OCI-LY1 (cell line): ENCODE data around the gene SUFU.

Experiments used
- H2AFZ ChIP-seq: fragments of 200-600 bp; sonication (generic), shearing (Covaris generic); 2 replicates; pipeline ENCODE4 v1.6.0; 2014; ENCODE audit warnings: antibody characterized with exemption, mild to moderate bottlenecking, low read length
- H3F3A ChIP-seq: fragments of 200-600 bp; sonication (generic), shearing (Covaris generic); 2 replicates; pipeline ENCODE4 v1.6.0; 2014; ENCODE audit warnings: mild to moderate bottlenecking, antibody characterized with exemption, low read length, moderate library complexity; ENCODE audit not compliant: insufficient read depth
- H3K27ac ChIP-seq: fragments of 200-600 bp; sonication (generic); 2 replicates; pipeline ENCODE4 v1.5.1; 2014; ENCODE audit warnings: low read length, mixed run types, mild to moderate bottlenecking, low read depth; ENCODE audit not compliant: poor library complexity, severe bottlenecking
- H3K27me3 ChIP-seq: fragments of 200-600 bp; sonication (generic); 2 replicates; pipeline ENCODE4 v1.6.0; 2014; ENCODE audit warnings: antibody characterized with exemption, mild to moderate bottlenecking, low read length, moderate library complexity; ENCODE audit not compliant: insufficient read depth
- H3K36me3 ChIP-seq: fragments of 200-600 bp; sonication (generic); 2 replicates; pipeline ENCODE4 v1.6.1; 2014; ENCODE audit warnings: mild to moderate bottlenecking, antibody characterized with exemption, low read length, moderate library complexity, mixed read lengths; ENCODE audit not compliant: insufficient read depth
- H3K4me1 ChIP-seq: fragments of 200-600 bp; sonication (generic); 2 replicates; pipeline ENCODE4 v1.5.1; 2014; ENCODE audit warnings: mild to moderate bottlenecking, low read length, moderate library complexity; ENCODE audit not compliant: insufficient read depth, severe bottlenecking
- H3K4me2 ChIP-seq: fragments of 200-600 bp; sonication (generic), shearing (Covaris generic); 2 replicates; pipeline ENCODE4 v1.6.1; 2014; ENCODE audit warnings: low read length
- H3K4me3 ChIP-seq: fragments of 200-600 bp; sonication (generic); 2 replicates; pipeline ENCODE4 v1.5.1; 2014; ENCODE audit warnings: low read length, low read depth, mild to moderate bottlenecking, mixed read lengths; ENCODE audit not compliant: poor library complexity, severe bottlenecking
- H3K79me2 ChIP-seq: fragments of 200-600 bp; shearing (Covaris generic); 2 replicates; pipeline ENCODE4 v1.6.1; 2016; ENCODE audit warnings: mixed run types, low read length, mixed read lengths; ENCODE audit not compliant: insufficient read depth
- H3K9ac ChIP-seq: fragments of 200-600 bp; sonication (generic), shearing (Covaris generic); 2 replicates; pipeline ENCODE4 v1.6.1; 2014; ENCODE audit warnings: mild to moderate bottlenecking, low read length, mixed read lengths
- H3K9me2 ChIP-seq: fragments of 200-600 bp; sonication (generic), shearing (Covaris generic); 2 replicates; pipeline ENCODE4 v1.6.1; 2014; ENCODE audit warnings: low read depth, mild to moderate bottlenecking, low read length, mixed read lengths
- H3K9me3 ChIP-seq: fragments of 200-600 bp; shearing (Covaris generic); 2 replicates; pipeline ENCODE4 v1.6.1; 2014; ENCODE audit warnings: low read length, mixed read lengths
- H4K20me1 ChIP-seq: fragments of 200-600 bp; sonication (generic), shearing (Covaris generic); 2 replicates; pipeline ENCODE4 v1.6.0; 2016; ENCODE audit warnings: mild to moderate bottlenecking, low read length; ENCODE audit not compliant: insufficient read depth
- CTCF ChIP-seq: fragments of 200-600 bp; sonication (generic), shearing (Covaris generic); IDR thresholded peaks from 2 replicates; pipeline ENCODE4 v1.5.1; 2017; ENCODE audit warnings: mild to moderate bottlenecking, antibody characterized with exemption, low read length, moderate library complexity, mixed read lengths
- EZH2 ChIP-seq: fragments of 200-600 bp; sonication (generic), shearing (Covaris generic); IDR thresholded peaks from 2 replicates; pipeline ENCODE4 v1.8.0; 2017; ENCODE audit warnings: borderline replicate concordance, mixed run types, mild to moderate bottlenecking, antibody characterized with exemption, low read length, moderate library complexity, mixed read lengths

Gene SUFU

GRCh38 chr10:102517553-102517952 is 13.8 kb downstream of the SUFU start:
- no peaks in the 10 kb centered on the region for H3K9me3 ChIP-seq
- no peaks in the 10 kb centered on the region for H3K27me3 ChIP-seq
- peaks cover 7% of the 10 kb centered on the region; the same call in 1 of the 2 replicates for H3K36me3 ChIP-seq
- H3K4me3 ChIP-seq: no peak overlapping the region
- no peaks in the 10 kb centered on the region for H3K4me1 ChIP-seq
- no peak overlapping the region for H3K4me2 ChIP-seq
- TF ChIP-seq EZH2 (no peak), CTCF (no peak)
- H3K9me2 ChIP-seq: no peaks in the 10 kb centered on the region
- H3K27ac ChIP-seq: no peak overlapping the region
- H3K79me2 ChIP-seq: no peaks in the 10 kb centered on the region
- H3F3A ChIP-seq: no peaks in the 10 kb centered on the region
- H4K20me1 ChIP-seq: no peaks in the 10 kb centered on the region
- H3K9ac ChIP-seq: no peak overlapping the region
- H2AFZ ChIP-seq: no peak overlapping the region

- Histone ChIP-seq H3K4me3 (no peak overlapping the region), H3K9me2 (no peaks in the 10 kb centered on the region), H3K79me2 (no peaks in the 10 kb centered on the region), H3K4me1 (no peaks in the 10 kb centered on the region), H3K27me3 (no peaks in the 10 kb centered on the region), H3K36me3 (peaks cover 4% of the 10 kb centered on the region; the same call in 1 of the 2 replicates), H3K4me2 (no peak overlapping the region), H2AFZ (no peak overlapping the region), H3F3A (no peaks in the 10 kb centered on the region), H4K20me1 (no peaks in the 10 kb centered on the region), H3K27ac (no peak overlapping the region), H3K9ac (no peak overlapping the region), H3K9me3 (no peaks in the 10 kb centered on the region)
- TF ChIP-seq CTCF: no peak
- TF ChIP-seq EZH2: no peak
Measured at GRCh38 chr10:102519246-102519825, 15.6 kb downstream of the SUFU start.

- Histone ChIP-seq H3K27ac (no peak overlapping the region), H3K4me1 (no peaks in the 10 kb centered on the region), H3K4me3 (no peak overlapping the region), H3K27me3 (no peaks in the 10 kb centered on the region), H3K9me2 (no peaks in the 10 kb centered on the region), H3K79me2 (no peaks in the 10 kb centered on the region), H3F3A (no peaks in the 10 kb centered on the region), H3K4me2 (no peak overlapping the region), H4K20me1 (no peaks in the 10 kb centered on the region), H3K9me3 (no peaks in the 10 kb centered on the region), H3K9ac (no peak overlapping the region), H2AFZ (no peak overlapping the region), H3K36me3 (no peaks in the 10 kb centered on the region; the same call in 1 of the 2 replicates)
- TF ChIP-seq CTCF (no peak), EZH2 (no peak)
Measured at GRCh38 chr10:102522874-102523249, 19.1 kb downstream of the SUFU start.
